SU-DHL-6 (cell line): ENCODE measurements around the gene CEP57L1.

Experiments used
- H2AFZ ChIP-seq: fragments of 200-600 bp; sonication (generic); 2 replicates; pipeline ENCODE4 v1.6.1; 2014; ENCODE audit warnings: low read depth, mild to moderate bottlenecking, moderate library complexity, mixed read lengths, antibody characterized with exemption, low read length; ENCODE audit not compliant: severe bottlenecking
- H3F3A ChIP-seq: fragments of 200-600 bp; shearing (Covaris generic); 2 replicates; pipeline ENCODE4 v1.6.0; 2016; ENCODE audit warnings: antibody characterized with exemption, mild to moderate bottlenecking; ENCODE audit not compliant: insufficient read depth
- H3K27ac ChIP-seq: fragments of 200-600 bp; sonication (generic); 2 replicates; pipeline ENCODE4 v1.5.1; 2016; ENCODE audit warnings: low read depth, mild to moderate bottlenecking, low read length, moderate library complexity, mixed read lengths
- H3K27me3 ChIP-seq: fragments of 200-600 bp; sonication (generic), shearing (Covaris generic); 2 replicates; pipeline ENCODE4 v1.6.0; 2014; ENCODE audit warnings: mild to moderate bottlenecking, low read length
- H3K36me3 ChIP-seq: fragments of 200-600 bp; sonication (generic); 2 replicates; pipeline ENCODE4 v1.6.1; 2014; ENCODE audit warnings: mild to moderate bottlenecking, low read length, mixed read lengths
- H3K4me2 ChIP-seq: fragments of 300-600, 200-600 bp; shearing (Covaris generic), sonication (generic); 2 replicates; pipeline ENCODE4 v1.6.0; 2014; ENCODE audit warnings: low read length, low read depth, mild to moderate bottlenecking; ENCODE audit not compliant: poor library complexity, severe bottlenecking
- H3K4me3 ChIP-seq: fragments of 200-600 bp; sonication (generic); 2 replicates; pipeline ENCODE4 v1.5.1; 2014; ENCODE audit warnings: antibody characterized with exemption, low read length, mild to moderate bottlenecking, mixed read lengths; ENCODE audit not compliant: insufficient read depth, poor library complexity, severe bottlenecking
- H3K79me2 ChIP-seq: fragments of 200-600 bp; sonication (generic); 2 replicates; pipeline ENCODE4 v1.6.1; 2014; ENCODE audit warnings: mild to moderate bottlenecking, low read length, moderate library complexity; ENCODE audit not compliant: insufficient read depth
- H3K9ac ChIP-seq: fragments of 200-600 bp; sonication (generic); 2 replicates; pipeline ENCODE4 v1.7.0; 2014; ENCODE audit warnings: mild to moderate bottlenecking, low read length
- H3K9me2 ChIP-seq: fragments of 200-600 bp; sonication (generic); replicated peaks from 2 replicates; pipeline ENCODE4 v1.6.1; 2014; ENCODE audit warnings: low read length; ENCODE audit not compliant: insufficient read depth
- H3K9me3 ChIP-seq: fragments of 200-600 bp; sonication (generic); 2 replicates; pipeline ENCODE4 v1.6.1; 2014; ENCODE audit warnings: low read length, mixed read lengths; ENCODE audit not compliant: insufficient read depth
- H4K20me1 ChIP-seq: fragments of 200-600 bp; sonication (generic); 2 replicates; pipeline ENCODE4 v1.6.1; 2014; ENCODE audit warnings: low read depth, mild to moderate bottlenecking, antibody characterized with exemption, low read length, moderate library complexity, mixed read lengths
- CTCF ChIP-seq: fragments of 200-600 bp; sonication (generic); IDR thresholded peaks from one replicate; pipeline ENCODE4 v1.5.1; 2017; ENCODE audit warnings: antibody characterized with exemption, mild to moderate bottlenecking, low read length, moderate library complexity; ENCODE audit not compliant: insufficient read depth, poor library complexity, severe bottlenecking
- EZH2phosphoT487 ChIP-seq: fragments of 200-600 bp; sonication (generic), shearing (Covaris generic); conservative IDR thresholded peaks from 2 replicates; pipeline ENCODE4 v1.6.1; 2018; ENCODE audit warnings: mild to moderate bottlenecking, antibody characterized with exemption, low read length, moderate library complexity, mixed read lengths

CEP57L1 gene

GRCh38 chr6:109202409-109203264 is 107.3 kb downstream of the CEP57L1 start:
- H3K4me3 ChIP-seq, result no peak overlapping the region
- no peaks in the 10 kb centered on the region for H3K79me2 ChIP-seq
- no peak for TF ChIP-seq EZH2phosphoT487
- no peak for TF ChIP-seq CTCF
- H3F3A ChIP-seq, result no peaks in the 10 kb centered on the region
- H3K27ac ChIP-seq, result no peak overlapping the region
- no peak overlapping the region for H3K9ac ChIP-seq
- H3K4me2 ChIP-seq, result no peak overlapping the region
- no peaks in the 10 kb centered on the region for H3K36me3 ChIP-seq
- H3K27me3 ChIP-seq, result no peaks in the 10 kb centered on the region
- no peak overlapping the region for H2AFZ ChIP-seq
- H3K9me2 ChIP-seq, result no peaks in the 10 kb centered on the region
- no peaks in the 10 kb centered on the region for H4K20me1 ChIP-seq
- no peaks in the 10 kb centered on the region for H3K9me3 ChIP-seq

- no peak overlapping the region for H3K4me3 ChIP-seq
- no peak for TF ChIP-seq EZH2phosphoT487
- TF ChIP-seq CTCF, result no peak
- H3F3A ChIP-seq, result no peaks in the 10 kb centered on the region
- no peaks in the 10 kb centered on the region for H3K36me3 ChIP-seq
- H4K20me1 ChIP-seq, result no peaks in the 10 kb centered on the region
- H2AFZ ChIP-seq, result no peak overlapping the region
- H3K9me2 ChIP-seq, result no peaks in the 10 kb centered on the region
- no peaks in the 10 kb centered on the region for H3K27me3 ChIP-seq
- no peaks in the 10 kb centered on the region for H3K9me3 ChIP-seq
- no peak overlapping the region for H3K27ac ChIP-seq
- H3K4me2 ChIP-seq, result no peak overlapping the region
- H3K9ac ChIP-seq, result no peak overlapping the region
- H3K79me2 ChIP-seq, result no peaks in the 10 kb centered on the region
These were observed 109.2 kb downstream of the CEP57L1 start for GRCh38 chr6:109204511-109204910.

- Histone ChIP-seq H3K9me3 (no peaks in the 10 kb centered on the region), H3K4me3 (no peak overlapping the region), H3K4me2 (no peak overlapping the region), H3K9me2 (no peaks in the 10 kb centered on the region), H3K27ac (no peak overlapping the region), H3K27me3 (peaks cover 1% of the 10 kb centered on the region; the same call in 1 of the 2 replicates), H3K79me2 (no peaks in the 10 kb centered on the region), H3K36me3 (no peaks in the 10 kb centered on the region), H2AFZ (no peak overlapping the region), H4K20me1 (no peaks in the 10 kb centered on the region), H3K9ac (no peak overlapping the region), H3F3A (no peaks in the 10 kb centered on the region)
- no peak for TF ChIP-seq CTCF
- TF ChIP-seq EZH2phosphoT487, result no peak
These were observed 117.4 kb downstream of the CEP57L1 start for GRCh38 chr6:109212683-109213082.
